ENCODE data around the gene PAX3.

DNA sequence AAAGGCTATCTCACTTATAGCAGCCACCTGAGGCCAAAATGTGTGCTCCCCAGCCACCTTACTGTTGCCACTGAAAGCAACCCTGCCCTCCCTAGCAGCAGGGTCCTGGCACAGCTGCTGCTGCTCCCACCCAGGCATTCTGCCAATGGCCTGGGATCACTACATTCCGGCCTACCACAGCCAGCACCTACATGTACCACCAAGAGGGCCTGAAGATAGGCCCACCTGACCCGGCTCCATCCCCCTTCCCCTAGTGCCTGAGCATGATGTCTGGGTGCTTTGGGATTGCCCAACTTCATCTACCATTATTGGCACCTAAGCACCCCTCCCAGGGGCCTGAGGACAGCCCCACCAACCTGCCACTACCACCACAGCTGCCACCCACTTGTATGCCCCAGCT is 34.6 kb upstream of the PAX3 start:
- TF ChIP-seq ESRRA (CRISPR knock-in tag; IDR thresholded peaks at IDR 0.05; ENCODE audit: borderline replicate concordance), result no peak
- TF ChIP-seq, protein P1, sequence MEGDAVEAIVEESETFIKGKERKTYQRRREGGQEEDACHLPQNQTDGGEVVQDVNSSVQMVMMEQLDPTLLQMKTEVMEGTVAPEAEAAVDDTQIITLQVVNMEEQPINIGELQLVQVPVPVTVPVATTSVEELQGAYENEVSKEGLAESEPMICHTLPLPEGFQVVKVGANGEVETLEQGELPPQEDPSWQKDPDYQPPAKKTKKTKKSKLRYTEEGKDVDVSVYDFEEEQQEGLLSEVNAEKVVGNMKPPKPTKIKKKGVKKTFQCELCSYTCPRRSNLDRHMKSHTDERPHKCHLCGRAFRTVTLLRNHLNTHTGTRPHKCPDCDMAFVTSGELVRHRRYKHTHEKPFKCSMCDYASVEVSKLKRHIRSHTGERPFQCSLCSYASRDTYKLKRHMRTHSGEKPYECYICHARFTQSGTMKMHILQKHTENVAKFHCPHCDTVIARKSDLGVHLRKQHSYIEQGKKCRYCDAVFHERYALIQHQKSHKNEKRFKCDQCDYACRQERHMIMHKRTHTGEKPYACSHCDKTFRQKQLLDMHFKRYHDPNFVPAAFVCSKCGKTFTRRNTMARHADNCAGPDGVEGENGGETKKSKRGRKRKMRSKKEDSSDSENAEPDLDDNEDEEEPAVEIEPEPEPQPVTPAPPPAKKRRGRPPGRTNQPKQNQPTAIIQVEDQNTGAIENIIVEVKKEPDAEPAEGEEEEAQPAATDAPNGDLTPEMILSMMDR (IDR thresholded peaks at IDR 0.05), result no peak
- TF ChIP-seq, protein P2, sequence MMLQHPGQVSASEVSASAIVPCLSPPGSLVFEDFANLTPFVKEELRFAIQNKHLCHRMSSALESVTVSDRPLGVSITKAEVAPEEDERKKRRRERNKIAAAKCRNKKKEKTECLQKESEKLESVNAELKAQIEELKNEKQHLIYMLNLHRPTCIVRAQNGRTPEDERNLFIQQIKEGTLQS (CRISPR knock-in tag; conservative IDR thresholded peaks at IDR 0.05), result no peak
- no peak for TF ChIP-seq SOX15 (CRISPR knock-in tag; IDR thresholded peaks at IDR 0.05)
- TF ChIP-seq, protein P3, sequence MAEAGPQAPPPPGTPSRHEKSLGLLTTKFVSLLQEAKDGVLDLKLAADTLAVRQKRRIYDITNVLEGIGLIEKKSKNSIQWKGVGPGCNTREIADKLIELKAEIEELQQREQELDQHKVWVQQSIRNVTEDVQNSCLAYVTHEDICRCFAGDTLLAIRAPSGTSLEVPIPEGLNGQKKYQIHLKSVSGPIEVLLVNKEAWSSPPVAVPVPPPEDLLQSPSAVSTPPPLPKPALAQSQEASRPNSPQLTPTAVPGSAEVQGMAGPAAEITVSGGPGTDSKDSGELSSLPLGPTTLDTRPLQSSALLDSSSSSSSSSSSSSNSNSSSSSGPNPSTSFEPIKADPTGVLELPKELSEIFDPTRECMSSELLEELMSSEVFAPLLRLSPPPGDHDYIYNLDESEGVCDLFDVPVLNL (CRISPR knock-in tag; IDR thresholded peaks at IDR 0.05; ENCODE audit: borderline replicate concordance, low read depth), result no peak
- TF ChIP-seq CREM (CRISPR knock-in tag; IDR thresholded peaks at IDR 0.05), result no peak
- TF ChIP-seq NR3C1 (CRISPR knock-in tag; conservative IDR thresholded peaks at IDR 0.05; ENCODE audit: low read depth), result no peak

Data from WTC11 (cell line).